ENCODE results near the gene RTBDN. TPM values are rescaled to one million over a fixed set of nuclear protein-coding genes. Genes with fewer than 3 reads are reported as not detected.
"Not testable (repeated sequence)": the region's sequence is repeated elsewhere in the genome, so short reads cannot be mapped to it uniquely, and the experiment has no call there.

The RTBDN gene
- total and polyA plus RNA-seq, 12 donors: 0.23 to 16.4 (median 4.4) TPM; not detected in 5

GRCh38 chr19:12800466-12800770 lies 34.0 kb downstream of the RTBDN start:
- H3K36me3 ChIP-seq (replicated peaks in 1 of 2): peaks cover 0 to 30% of the 10 kb centered on the region in 2 donors
- TF ChIP-seq, protein P1, sequence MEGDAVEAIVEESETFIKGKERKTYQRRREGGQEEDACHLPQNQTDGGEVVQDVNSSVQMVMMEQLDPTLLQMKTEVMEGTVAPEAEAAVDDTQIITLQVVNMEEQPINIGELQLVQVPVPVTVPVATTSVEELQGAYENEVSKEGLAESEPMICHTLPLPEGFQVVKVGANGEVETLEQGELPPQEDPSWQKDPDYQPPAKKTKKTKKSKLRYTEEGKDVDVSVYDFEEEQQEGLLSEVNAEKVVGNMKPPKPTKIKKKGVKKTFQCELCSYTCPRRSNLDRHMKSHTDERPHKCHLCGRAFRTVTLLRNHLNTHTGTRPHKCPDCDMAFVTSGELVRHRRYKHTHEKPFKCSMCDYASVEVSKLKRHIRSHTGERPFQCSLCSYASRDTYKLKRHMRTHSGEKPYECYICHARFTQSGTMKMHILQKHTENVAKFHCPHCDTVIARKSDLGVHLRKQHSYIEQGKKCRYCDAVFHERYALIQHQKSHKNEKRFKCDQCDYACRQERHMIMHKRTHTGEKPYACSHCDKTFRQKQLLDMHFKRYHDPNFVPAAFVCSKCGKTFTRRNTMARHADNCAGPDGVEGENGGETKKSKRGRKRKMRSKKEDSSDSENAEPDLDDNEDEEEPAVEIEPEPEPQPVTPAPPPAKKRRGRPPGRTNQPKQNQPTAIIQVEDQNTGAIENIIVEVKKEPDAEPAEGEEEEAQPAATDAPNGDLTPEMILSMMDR (IDR thresholded peaks at IDR 0.05): no peak
- intact Hi-C loops (cut with DNase I): loop anchor here (5.0 kb wide), 2 partner anchors 33 to 42 kb away; no protein-coding TSS in a partner anchor
- H3K27ac ChIP-seq: peak overlapping the region in 4 of 5 donors; percentile 66 to 88 (median 80)
- H3K27me3 ChIP-seq: no peaks in the 10 kb centered on the region
- peak overlapping the region in 1 of 4 donors; percentile 77 for H3K4me3 ChIP-seq
- peak in 1 of 7 donors; percentile 24 for DNase-seq
- 57 to 64% (median 61%) methylated on average over 1 of the region's 1 CpG; no CpG with 5 or more reads in 1 of the 4 donors for WGBS, 4 donors
- no peaks in the 10 kb centered on the region for H3K9me3 ChIP-seq (replicated peaks in 1 of 3)
- H3K4me1 ChIP-seq (replicated peaks in 1 of 2): peaks cover 8 to 28% of the 10 kb centered on the region in 2 donors

DNA sequence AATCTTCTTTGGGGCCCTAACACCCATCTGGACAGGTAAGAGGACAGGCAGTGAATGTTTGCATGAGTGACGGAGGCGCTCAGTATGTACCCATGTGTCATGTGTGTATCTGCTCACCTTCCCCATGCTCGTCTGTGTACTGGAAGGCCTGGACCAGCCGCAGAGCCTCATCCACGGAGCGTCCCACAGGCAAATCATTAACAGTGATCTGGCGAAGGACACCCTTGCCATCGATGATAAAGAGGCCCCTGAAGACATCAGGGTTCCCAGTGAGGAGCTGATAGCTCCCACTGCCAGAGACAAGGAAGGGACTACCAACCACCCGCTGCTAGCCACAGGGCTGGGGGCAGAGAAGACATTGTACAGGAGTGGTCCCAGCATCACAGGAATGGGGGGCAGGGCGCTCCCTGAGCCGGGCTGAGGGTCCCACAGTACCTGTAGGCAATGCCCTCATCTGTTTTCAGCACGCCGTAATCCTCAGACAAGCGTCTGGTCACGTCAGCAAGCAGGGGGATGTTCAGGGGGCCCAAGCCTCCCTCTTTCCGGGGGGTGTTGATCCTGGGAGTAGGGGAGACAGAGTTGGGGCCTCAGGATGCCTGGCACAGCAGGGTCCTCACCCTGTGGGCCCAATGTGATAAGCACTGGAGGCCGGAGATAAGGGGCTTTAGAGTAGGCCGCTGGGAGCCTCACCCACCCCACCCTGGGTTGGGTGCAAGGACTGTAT lies 34.5 kb downstream of the RTBDN start:
- H3K36me3 ChIP-seq (replicated peaks in 1 of 2): peaks cover 0 to 30% of the 10 kb centered on the region in 2 donors
- intact Hi-C loops (cut with DNase I): loop anchor here (5.0 kb wide), 3 partner anchors 33 to 42 kb away; no protein-coding TSS in a partner anchor
- peak in 2 of 7 donors; percentile 34 to 54 for DNase-seq
- no peaks in the 10 kb centered on the region for H3K9me3 ChIP-seq (replicated peaks in 1 of 3)
- H3K4me3 ChIP-seq: no peak overlapping the region
- peaks cover 8 to 31% of the 10 kb centered on the region in 2 donors for H3K4me1 ChIP-seq (replicated peaks in 1 of 2)
- TF ChIP-seq, protein P1 (IDR thresholded peaks at IDR 0.05): no peak
- no peak for TF ChIP-seq POLR2A (IDR thresholded peaks at IDR 0.05)
- H3K27ac ChIP-seq: peak overlapping the region in 2 of 5 donors; percentile 88
- 78 to 86% (median 81%) methylated on average over 8 to 18 of the region's 18 CpGs for WGBS, 4 donors
- H3K27me3 ChIP-seq: no peaks in the 10 kb centered on the region

- not testable (repeated sequence) for H3K4me3 ChIP-seq; H3K9me3 ChIP-seq (replicated peaks in 1 of 3); H3K27ac ChIP-seq; H3K27me3 ChIP-seq
- intact Hi-C loops (cut with DNase I): loop anchor here (2.0 to 5.0 kb wide), 2 partner anchors 21 to 35 kb away; no protein-coding TSS in a partner anchor
- peaks cover 8 to 38% of the 10 kb centered on the region in 2 donors for H3K4me1 ChIP-seq (replicated peaks in 1 of 2)
- WGBS, 4 donors: 95 to 96% (median 95%) methylated on average over 7 of the region's 7 CpGs
- peak in 1 of 2 donors; percentile 3 for TF ChIP-seq POLR2A (IDR thresholded peaks at IDR 0.05)
- DNase-seq: peak in 1 of 7 donors; percentile 25
- peaks cover 0 to 30% of the 10 kb centered on the region in 2 donors for H3K36me3 ChIP-seq (replicated peaks in 1 of 2)
Observed at GRCh38 chr19:12797607-12798006, 36.8 kb downstream of the RTBDN start.

DNA sequence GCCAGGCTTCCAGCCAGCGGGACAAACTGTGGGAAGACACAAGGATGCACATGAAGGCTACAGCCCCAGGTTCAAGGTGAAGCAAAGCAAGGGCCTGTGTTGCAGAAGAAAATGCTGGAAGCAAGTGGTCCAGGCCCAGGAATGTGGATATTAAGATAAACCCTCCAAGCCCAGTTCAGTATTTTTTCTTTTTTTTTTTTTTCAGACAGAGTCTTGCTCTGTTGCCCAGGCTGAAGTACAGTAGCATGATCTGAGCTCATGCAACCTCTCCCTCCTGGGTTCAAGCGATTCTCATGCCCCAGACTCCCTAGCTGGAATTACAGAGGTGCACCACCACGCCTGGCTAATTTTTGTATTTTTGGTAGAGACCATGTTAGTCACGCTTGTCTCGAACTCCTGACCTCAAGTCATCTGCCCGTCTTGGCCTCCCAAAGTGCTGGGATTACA lies 37.2 kb downstream of the RTBDN start:
- TF ChIP-seq, protein P1 (IDR thresholded peaks at IDR 0.05): no peak
- no peak for TF ChIP-seq POLR2A (IDR thresholded peaks at IDR 0.05)
- no peak overlapping the region for H3K4me3 ChIP-seq
- peaks cover 5 to 33% of the 10 kb centered on the region in 2 donors for H3K4me1 ChIP-seq (replicated peaks in 1 of 2)
- intact Hi-C loops (cut with DNase I): loop anchor here (2.0 to 5.0 kb wide), 2 partner anchors 20 to 35 kb away; no protein-coding TSS in a partner anchor
- H3K27me3 ChIP-seq: no peaks in the 10 kb centered on the region
- H3K9me3 ChIP-seq (replicated peaks in 1 of 3): no peaks in the 10 kb centered on the region
- peak overlapping the region in 2 of 5 donors; percentile 9 to 75 for H3K27ac ChIP-seq
- peak in 2 of 7 donors; percentile 31 to 54 for DNase-seq
- 79 to 85% (median 83%) methylated on average over 6 of the region's 6 CpGs for WGBS, 4 donors
- peaks cover 0 to 30% of the 10 kb centered on the region in 2 donors for H3K36me3 ChIP-seq (replicated peaks in 1 of 2)
